OCI-LY7 (cell line): Measurements from ENCODE around the gene SERPINB2.

Experiments
- CTCF ChIP-seq: fragments of 200-600 bp; sonication (generic); conservative IDR thresholded peaks from 2 replicates; pipeline ENCODE4 v1.5.1; 2014; ENCODE audit warnings: mild to moderate bottlenecking, antibody characterized with exemption, low read length, moderate library complexity, mixed read lengths
- EZH2phosphoT487 ChIP-seq: fragments of 200-600 bp; sonication (generic); IDR thresholded peaks from 2 replicates; pipeline ENCODE4 v1.6.1; 2018; ENCODE audit warnings: low read depth, borderline replicate concordance, mild to moderate bottlenecking, mixed run types, antibody characterized with exemption, low read length, moderate library complexity, mixed read lengths

- TF ChIP-seq CTCF (no peak), EZH2phosphoT487 (no peak)
Observed at GRCh38 chr18:63906056-63906455, 18.6 kb downstream of the SERPINB2 start.
